ENCODE measurements around the gene TMPRSS4.
A peak's percentile ranks its signal among the peaks of the same experiment; 100 is the strongest.

The TMPRSS4 gene

GRCh38 chr11:118135051-118135795 is 58.3 kb downstream of the TMPRSS4 start:
- DNase-seq (ENCODE audit: low spot score) = no peak

GRCh38 chr11:118135796-118136165 is 58.9 kb downstream of the TMPRSS4 start:
- DNase-seq (ENCODE audit: low spot score) = no peak

- DNase-seq (ENCODE audit: low spot score) = no peak
Observed at GRCh38 chr11:118136341-118136740, 59.5 kb downstream of the TMPRSS4 start.

- no peak for DNase-seq (ENCODE audit: low spot score)
Observed at GRCh38 chr11:118136801-118137200, 59.9 kb downstream of the TMPRSS4 start.

GRCh38 chr11:118138839-118139420 is 62.1 kb downstream of the TMPRSS4 start:
- DNase-seq (ENCODE audit: low spot score) = no peak

- DNase-seq (ENCODE audit: low spot score) = no peak
Observed at GRCh38 chr11:118139578-118139977, 62.7 kb downstream of the TMPRSS4 start.

GRCh38 chr11:118142081-118142480 is 65.2 kb downstream of the TMPRSS4 start:
- DNase-seq (ENCODE audit: low spot score) = no peak

GRCh38 chr11:118142809-118143208 is 65.9 kb downstream of the TMPRSS4 start:
- no peak for DNase-seq (ENCODE audit: low spot score)

- DNase-seq (ENCODE audit: low spot score) = no peak
Observed at GRCh38 chr11:118143661-118144185, 66.8 kb downstream of the TMPRSS4 start.

- DNase-seq (ENCODE audit: low spot score) = no peak
Observed at GRCh38 chr11:118144301-118145268, 67.7 kb downstream of the TMPRSS4 start.

GRCh38 chr11:118145285-118146227 is 68.7 kb downstream of the TMPRSS4 start:
- peak; percentile 86 for DNase-seq (ENCODE audit: low spot score)

- DNase-seq (ENCODE audit: low spot score) = no peak
Observed at GRCh38 chr11:118146554-118146953, 69.7 kb downstream of the TMPRSS4 start.

- DNase-seq (ENCODE audit: low spot score) = no peak
Observed at GRCh38 chr11:118147502-118147901, 70.6 kb downstream of the TMPRSS4 start.

- no peak for DNase-seq (ENCODE audit: low spot score)
Observed at GRCh38 chr11:118148240-118148639, 71.4 kb downstream of the TMPRSS4 start.

GRCh38 chr11:118148856-118149255 is 72.0 kb downstream of the TMPRSS4 start:
- DNase-seq (ENCODE audit: low spot score) = no peak

GRCh38 chr11:118149493-118149892 is 72.6 kb downstream of the TMPRSS4 start:
- no peak for DNase-seq (ENCODE audit: low spot score)

- DNase-seq (ENCODE audit: low spot score) = no peak
Observed at GRCh38 chr11:118151431-118151830, 74.6 kb downstream of the TMPRSS4 start.

GRCh38 chr11:118152020-118152551 is 75.2 kb downstream of the TMPRSS4 start:
- DNase-seq (ENCODE audit: low spot score) = no peak

GRCh38 chr11:118152552-118153471 is 75.9 kb downstream of the TMPRSS4 start, which contains the start of gene SCN4B:
Gene SCN4B, minus strand, starts transcription at chr11:118152823. Its CDS starts 150 bp downstream, at chr11:118152673.
- no peak for DNase-seq (ENCODE audit: low spot score)

- no peak for DNase-seq (ENCODE audit: low spot score)
Observed at GRCh38 chr11:118153516-118153915, 76.6 kb downstream of the TMPRSS4 start.
